ENCODE results near the gene PTPRG. TPM values are rescaled to one million over a fixed set of nuclear protein-coding genes. Genes with fewer than 3 reads are reported as not detected.

PTPRG gene
- total and polyA plus RNA-seq, 12 donors, result 6.3 to 119 (median 72.2) TPM

DNA sequence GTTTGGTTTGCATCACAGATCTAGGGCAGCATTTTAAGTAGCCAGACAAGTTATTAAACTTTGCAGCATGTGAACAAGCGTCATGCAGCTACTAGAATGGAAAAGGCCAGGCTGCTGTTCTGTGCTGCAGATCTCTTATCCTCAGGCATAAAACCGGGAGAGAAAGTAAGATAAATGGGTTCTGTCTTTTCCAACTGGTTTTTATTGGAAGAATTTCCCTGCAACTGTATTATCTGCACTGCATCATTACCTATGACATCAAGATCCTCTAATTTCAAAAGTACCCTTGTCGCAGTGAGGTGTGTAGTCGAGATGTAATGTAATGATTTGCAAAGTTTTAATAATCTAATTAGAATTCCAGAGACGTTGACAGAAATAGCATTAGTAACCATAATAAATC, 571.6 kb downstream of the PTPRG start:
- Histone ChIP-seq H3K27ac (peak overlapping the region in 1 of 5 donors; percentile 57), H3K4me1 (replicated peaks in 1 of 2) (peaks cover 16 to 21% of the 10 kb centered on the region in 2 donors), H3K4me3 (no peak overlapping the region), H3K9me3 (replicated peaks in 1 of 3) (no peaks in the 10 kb centered on the region), H3K27me3 (no peaks in the 10 kb centered on the region), H3K36me3 (replicated peaks in 1 of 2) (no peaks in the 10 kb centered on the region)
- TF ChIP-seq POLR2A (IDR thresholded peaks at IDR 0.05), result no peak
- TF ChIP-seq, protein P1, sequence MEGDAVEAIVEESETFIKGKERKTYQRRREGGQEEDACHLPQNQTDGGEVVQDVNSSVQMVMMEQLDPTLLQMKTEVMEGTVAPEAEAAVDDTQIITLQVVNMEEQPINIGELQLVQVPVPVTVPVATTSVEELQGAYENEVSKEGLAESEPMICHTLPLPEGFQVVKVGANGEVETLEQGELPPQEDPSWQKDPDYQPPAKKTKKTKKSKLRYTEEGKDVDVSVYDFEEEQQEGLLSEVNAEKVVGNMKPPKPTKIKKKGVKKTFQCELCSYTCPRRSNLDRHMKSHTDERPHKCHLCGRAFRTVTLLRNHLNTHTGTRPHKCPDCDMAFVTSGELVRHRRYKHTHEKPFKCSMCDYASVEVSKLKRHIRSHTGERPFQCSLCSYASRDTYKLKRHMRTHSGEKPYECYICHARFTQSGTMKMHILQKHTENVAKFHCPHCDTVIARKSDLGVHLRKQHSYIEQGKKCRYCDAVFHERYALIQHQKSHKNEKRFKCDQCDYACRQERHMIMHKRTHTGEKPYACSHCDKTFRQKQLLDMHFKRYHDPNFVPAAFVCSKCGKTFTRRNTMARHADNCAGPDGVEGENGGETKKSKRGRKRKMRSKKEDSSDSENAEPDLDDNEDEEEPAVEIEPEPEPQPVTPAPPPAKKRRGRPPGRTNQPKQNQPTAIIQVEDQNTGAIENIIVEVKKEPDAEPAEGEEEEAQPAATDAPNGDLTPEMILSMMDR (IDR thresholded peaks at IDR 0.05), result no peak
- 61 to 83% (median 78%) methylated on average over 5 of the region's 5 CpGs for WGBS, 4 donors
- intact Hi-C loops (cut with DNase I), result no loop called here
- DNase-seq, result no peak

DNA sequence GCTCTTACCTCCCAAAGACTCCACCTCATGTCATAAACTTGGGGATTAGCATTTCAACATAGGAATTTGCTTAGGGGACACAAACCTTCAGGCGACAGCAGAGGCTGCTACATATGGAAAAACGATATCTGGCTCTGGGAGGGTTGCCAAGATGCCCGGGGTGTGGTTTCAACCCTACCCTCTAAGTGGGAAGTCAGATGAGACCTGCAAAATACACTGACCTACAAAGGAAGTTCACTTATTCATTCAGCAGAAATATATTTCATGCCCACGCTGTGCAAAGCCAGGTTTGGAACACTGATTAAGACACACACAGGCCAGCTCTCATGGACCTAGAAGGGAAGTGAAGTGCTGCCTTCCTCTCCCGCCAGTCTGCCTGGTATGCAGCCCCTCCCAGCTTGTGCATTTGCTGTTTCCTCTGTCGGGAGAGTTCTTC, 572.7 kb downstream of the PTPRG start:
- 44 to 60% (median 50%) methylated on average over 6 of the region's 6 CpGs for WGBS, 4 donors
- Histone ChIP-seq H3K27me3 (no peaks in the 10 kb centered on the region), H3K4me3 (no peak overlapping the region), H3K36me3 (replicated peaks in 1 of 2) (no peaks in the 10 kb centered on the region), H3K27ac (peak overlapping the region in 1 of 5 donors; percentile 8), H3K4me1 (replicated peaks in 1 of 2) (peaks cover 15 to 21% of the 10 kb centered on the region in 2 donors), H3K9me3 (replicated peaks in 1 of 3) (no peaks in the 10 kb centered on the region)
- TF ChIP-seq, protein P1 (IDR thresholded peaks at IDR 0.05), result no peak
- no peak for TF ChIP-seq POLR2A (IDR thresholded peaks at IDR 0.05)
- intact Hi-C loops (cut with DNase I), result no loop called here
- DNase-seq, result peak; percentile 29 to 66 (median 34)

DNA sequence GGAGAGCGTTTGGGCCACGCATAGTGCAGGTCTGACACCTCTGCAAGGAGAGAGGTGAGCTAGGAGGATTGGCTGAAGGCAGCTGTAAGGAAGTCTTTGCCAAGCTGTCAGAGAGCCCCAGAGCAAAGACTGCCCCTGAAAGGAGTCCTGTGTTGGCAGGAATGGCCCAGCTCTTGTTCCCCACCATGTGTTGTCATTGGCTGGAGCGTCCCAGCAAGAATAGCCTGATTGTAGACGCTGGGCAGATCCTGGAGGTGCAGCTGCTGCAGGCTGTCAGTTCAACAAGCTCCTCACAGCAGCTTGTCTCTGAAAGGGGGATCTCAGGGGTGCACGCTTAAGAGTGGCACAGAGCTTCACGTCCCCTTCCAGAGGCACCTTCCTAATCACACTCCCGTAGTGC, 574.4 kb downstream of the PTPRG start:
- Histone ChIP-seq H3K27ac (no peak overlapping the region), H3K9me3 (replicated peaks in 1 of 3) (no peaks in the 10 kb centered on the region), H3K27me3 (no peaks in the 10 kb centered on the region), H3K36me3 (replicated peaks in 1 of 2) (no peaks in the 10 kb centered on the region), H3K4me1 (replicated peaks in 1 of 2) (peaks cover 15 to 21% of the 10 kb centered on the region in 2 donors), H3K4me3 (no peak overlapping the region)
- WGBS, 4 donors, result 88 to 96% (median 92%) methylated on average over 5 to 7 of the region's 7 CpGs
- intact Hi-C loops (cut with DNase I), result no loop called here
- TF ChIP-seq POLR2A (IDR thresholded peaks at IDR 0.05), result no peak
- TF ChIP-seq, protein P1 (IDR thresholded peaks at IDR 0.05), result no peak
- DNase-seq, result no peak

DNA sequence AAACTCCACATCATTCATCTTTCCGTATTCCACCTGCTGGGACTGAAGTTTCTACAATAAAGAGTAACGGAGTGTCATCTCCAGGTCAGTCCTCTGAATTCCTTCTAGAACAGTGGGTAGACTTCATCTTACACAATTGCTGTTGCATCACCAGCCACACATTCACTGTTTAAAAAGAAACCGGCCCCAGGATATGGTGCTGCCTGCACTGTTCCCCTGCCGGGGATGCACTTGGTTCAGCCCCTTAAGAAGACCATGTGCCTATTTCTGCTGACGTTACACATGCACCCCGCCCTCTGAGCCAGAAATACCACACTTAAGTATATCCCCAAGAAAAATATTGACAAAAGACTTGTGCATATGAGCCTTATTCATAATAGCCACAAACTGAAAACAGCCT, 578.6 kb downstream of the PTPRG start:
- TF ChIP-seq POLR2A (IDR thresholded peaks at IDR 0.05), result no peak
- TF ChIP-seq, protein P1 (IDR thresholded peaks at IDR 0.05), result no peak
- intact Hi-C loops (cut with DNase I), result no loop called here

More for the DNA sequence above, 578.6 kb downstream of the PTPRG start:
- 81 to 88% (median 87%) methylated on average over 6 of the region's 6 CpGs for WGBS, 4 donors
- Histone ChIP-seq H3K9me3 (replicated peaks in 1 of 3) (no peaks in the 10 kb centered on the region), H3K4me1 (replicated peaks in 1 of 2) (peaks cover 0 to 14% of the 10 kb centered on the region in 2 donors), H3K4me3 (no peak overlapping the region), H3K27me3 (no peaks in the 10 kb centered on the region), H3K27ac (no peak overlapping the region), H3K36me3 (replicated peaks in 1 of 2) (no peaks in the 10 kb centered on the region)
- DNase-seq, result no peak

Measured in adrenal gland (tissue), 12 donors.